Liver (tissue), 9 donors: ENCODE data around the gene RIMBP2. TPM values are rescaled to one million over a fixed set of nuclear protein-coding genes. Genes with fewer than 3 reads are reported as not detected.

Experiments used
- DNase-seq: peaks from one replicate; pipeline ENCODE4 v3.0.0-alpha.2; 2017; ENCODE audit warnings: low spot score
- H3K27ac ChIP-seq, 2 donors: one replicate each; pipeline ENCODE4 v1.7.0; 2013; ENCODE audit warnings: inconsistent platforms in 2 of 2, low read length in 2 of 2, control low read depth in 1 of 2, low read depth in 1 of 2, mild to moderate bottlenecking in 1 of 2
- H3K27me3 ChIP-seq, 4 donors: one replicate each; pipeline versions ENCODE4 v1.6.1 to v1.7.0; 2013; ENCODE audit warnings: low read length in 3 of 4, inconsistent platforms in 1 of 4, mild to moderate bottlenecking in 1 of 4, moderate library complexity in 1 of 4; ENCODE audit not compliant: control insufficient read depth in 4 of 4, insufficient read depth in 4 of 4
- H3K36me3 ChIP-seq, 4 donors: one replicate each; pipeline versions ENCODE4 v1.6.1 to v1.7.0; 2013; ENCODE audit warnings: low read length in 3 of 4, mild to moderate bottlenecking in 3 of 4, low read depth in 1 of 4, moderate library complexity in 1 of 4; ENCODE audit not compliant: control insufficient read depth in 4 of 4, insufficient read depth in 3 of 4
- H3K4me1 ChIP-seq, 4 donors: one replicate each; pipeline versions ENCODE4 v1.6.1 to v1.7.0; 2013; ENCODE audit warnings: low read length in 3 of 4, mild to moderate bottlenecking in 3 of 4, moderate library complexity in 1 of 4; ENCODE audit not compliant: control insufficient read depth in 4 of 4, insufficient read depth in 4 of 4
- H3K4me3 ChIP-seq, 3 donors: one replicate each; pipeline versions ENCODE4 v1.6.1 to v1.7.0; 2013; ENCODE audit warnings: low read length in 3 of 3, control low read depth in 1 of 3, low read depth in 1 of 3, mild to moderate bottlenecking in 1 of 3
- H3K9ac ChIP-seq, 2 donors: one replicate each; pipeline ENCODE4 v1.7.0; 2013; ENCODE audit warnings: low read length in 2 of 2, mild to moderate bottlenecking in 2 of 2, moderate library complexity in 2 of 2, control low read depth in 1 of 2, low read depth in 1 of 2
- H3K9me3 ChIP-seq, 4 donors: one replicate each; pipeline versions ENCODE4 v1.6.1 to v1.7.0; 2013; ENCODE audit warnings: low read length in 3 of 4; ENCODE audit not compliant: control insufficient read depth in 4 of 4
- EGR1 ChIP-seq, 2 donors: IDR thresholded peaks; 2 replicates each; pipeline ENCODE4 v1.6.1; 2016 to 2018; ENCODE audit warnings: antibody characterized with exemption in 2 of 2, low read depth in 2 of 2
- FOXA1 ChIP-seq: IDR thresholded peaks from 2 replicates; pipeline ENCODE4 v1.6.1; 2016; ENCODE audit warnings: antibody characterized with exemption
- FOXA2 ChIP-seq: IDR thresholded peaks from 2 replicates; pipeline ENCODE4 v1.6.1; 2016; ENCODE audit warnings: antibody characterized with exemption
- GABPA ChIP-seq, 2 donors: IDR thresholded peaks in 1 of 2; conservative IDR thresholded peaks in 1 of 2; 2 replicates each; pipeline ENCODE4 v1.6.1; 2016; ENCODE audit warnings: antibody characterized with exemption in 2 of 2, mild to moderate bottlenecking in 1 of 2, moderate library complexity in 1 of 2
- HNF4A ChIP-seq, 2 donors: conservative IDR thresholded peaks; 2 replicates each; pipeline ENCODE4 v1.6.1; 2016; ENCODE audit warnings: antibody characterized with exemption in 2 of 2, mild to moderate bottlenecking in 2 of 2
- HNF4G ChIP-seq: IDR thresholded peaks from 2 replicates; pipeline ENCODE4 v1.6.1; 2016; ENCODE audit warnings: antibody characterized with exemption
- JUND ChIP-seq, 2 donors: IDR thresholded peaks; 2 replicates each; pipeline ENCODE4 v1.6.1; 2016; ENCODE audit warnings: antibody characterized with exemption in 2 of 2
- NR2F2 ChIP-seq: IDR thresholded peaks from 2 replicates; pipeline ENCODE4 v1.6.1; 2016; ENCODE audit warnings: antibody characterized with exemption
- RAD21 ChIP-seq, 2 donors: IDR thresholded peaks; 2 replicates each; pipeline ENCODE4 v1.6.1; 2016; ENCODE audit warnings: antibody characterized with exemption in 2 of 2, mild to moderate bottlenecking in 2 of 2
- REST ChIP-seq: IDR thresholded peaks from 2 replicates; pipeline ENCODE4 v1.6.1; 2016; ENCODE audit warnings: antibody characterized with exemption, mild to moderate bottlenecking
- RXRA ChIP-seq, 2 donors: IDR thresholded peaks; 2 replicates each; pipeline ENCODE4 v1.6.1; 2017 to 2018; ENCODE audit warnings: antibody characterized with exemption in 2 of 2, mild to moderate bottlenecking in 1 of 2
- SP1 ChIP-seq: IDR thresholded peaks from 2 replicates; pipeline ENCODE4 v1.6.1; 2018; ENCODE audit warnings: antibody characterized with exemption, mild to moderate bottlenecking
- TAF1 ChIP-seq: conservative IDR thresholded peaks from 2 replicates; pipeline ENCODE4 v1.6.1; 2016; ENCODE audit warnings: antibody characterized with exemption, mild to moderate bottlenecking
- YY1 ChIP-seq: IDR thresholded peaks from 2 replicates; pipeline ENCODE4 v1.6.1; 2016; ENCODE audit warnings: antibody characterized with exemption, mild to moderate bottlenecking
- ZBTB33 ChIP-seq: IDR thresholded peaks from 2 replicates; pipeline ENCODE4 v1.6.1; 2016; ENCODE audit warnings: antibody characterized with exemption
- WGBS: extraction: QIAGEN DNeasy Blood & Tissue Kit; methylation state at CpG from one replicate; pipeline ENCODE4 v1.1.7; 2013; 5-methylcytosine and 5-hydroxymethylcytosine counted together
- polyA plus RNA-seq, 2 donors: library from polyadenylated mRNA; stranded (reverse) in 1 of 2; unstranded in 1 of 2; fragments of 200-250 nt in 1 of 2; fragments of >200 nt in 1 of 2; fragmentation: Nextera tagmentation in 1 of 2; extraction: Ambion mirVana in 1 of 2; gene quantifications; one replicate each; pipeline versions ENCODE4 v1.2.1 to v1.2.3, GENCODE V29; 2013 to 2015
- total RNA-seq, 2 donors: library from RNA; depleted of rRNA; stranded (reverse); fragments of >200 nt; gene quantifications; one replicate each; pipeline ENCODE4 v1.2.3, GENCODE V29; 2014
- TF ChIP-seq, protein P1 (sequence below): IDR thresholded peaks from 2 replicates; pipeline ENCODE4 v1.6.1; 2016; ENCODE audit warnings: antibody characterized with exemption
- TF ChIP-seq, protein P2 (sequence below): IDR thresholded peaks from 2 replicates; pipeline ENCODE4 v1.6.1; 2016; ENCODE audit warnings: antibody characterized with exemption
- TF ChIP-seq, protein P3 (sequence below): fragments of 150-350 bp; IDR thresholded peaks from 2 replicates; pipeline ENCODE4 v1.5.1; 2017; ENCODE audit warnings: improper control_type of control experiment, low read depth, low read length; ENCODE audit not compliant: missing input control
- donor health status: healthy.
- donor health status: healthy.
- donor health status: healthy.
- donor health status: healthy.
- donor health status: healthy.

The RIMBP2 gene
- total and polyA plus RNA-seq, 4 donors, result 0.01 to 0.17 (median 0.09) TPM; not detected in 1

GRCh38 chr12:130639476-130640424 is 76.3 kb downstream of the RIMBP2 start (continued):
- no peak for TF ChIP-seq RAD21 (IDR thresholded peaks at IDR 0.05)

DNA sequence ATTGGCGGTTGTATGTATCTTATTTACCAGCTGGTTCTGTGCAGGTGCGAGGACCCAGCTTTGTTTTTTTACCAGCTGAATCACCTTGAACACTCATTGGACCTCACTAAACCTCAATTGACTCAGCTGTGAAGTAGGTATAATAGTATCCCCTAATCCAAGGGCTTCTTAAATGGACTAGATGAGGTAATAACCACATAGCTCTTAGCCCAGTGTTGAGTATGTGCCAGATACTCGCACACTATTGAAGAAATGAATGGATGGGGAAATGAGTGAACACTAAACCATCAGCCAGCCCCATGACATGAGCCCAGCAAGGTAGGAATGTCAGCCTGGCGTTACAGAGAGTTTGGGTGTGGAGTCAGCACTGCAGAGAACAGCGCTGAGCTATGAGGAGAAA is 79.7 kb downstream of the RIMBP2 start:
- 79% methylated on average over 5 of the region's 5 CpGs for WGBS
- no peak overlapping the region for H3K9ac ChIP-seq

More for the DNA sequence above, 79.7 kb downstream of the RIMBP2 start:
- peaks cover 0 to under 1% (median 0%) of the 10 kb centered on the region in 4 donors for H3K9me3 ChIP-seq
- DNase-seq, result no peak
- no peak for TF ChIP-seq ZBTB33
- no peak for TF ChIP-seq TAF1
- TF ChIP-seq FOXA1, result no peak
- TF ChIP-seq FOXA2, result no peak
- TF ChIP-seq YY1, result no peak
- TF ChIP-seq, protein P1, sequence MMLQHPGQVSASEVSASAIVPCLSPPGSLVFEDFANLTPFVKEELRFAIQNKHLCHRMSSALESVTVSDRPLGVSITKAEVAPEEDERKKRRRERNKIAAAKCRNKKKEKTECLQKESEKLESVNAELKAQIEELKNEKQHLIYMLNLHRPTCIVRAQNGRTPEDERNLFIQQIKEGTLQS, result no peak
- no peak for TF ChIP-seq RXRA (IDR thresholded peaks at IDR 0.05)
- no peak for TF ChIP-seq SP1
- no peak for TF ChIP-seq JUND (IDR thresholded peaks at IDR 0.05)
- TF ChIP-seq, protein P2, sequence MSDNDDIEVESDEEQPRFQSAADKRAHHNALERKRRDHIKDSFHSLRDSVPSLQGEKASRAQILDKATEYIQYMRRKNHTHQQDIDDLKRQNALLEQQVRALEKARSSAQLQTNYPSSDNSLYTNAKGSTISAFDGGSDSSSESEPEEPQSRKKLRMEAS, result no peak
- no peak for TF ChIP-seq EGR1 (IDR thresholded peaks at IDR 0.05; ENCODE audit: low read depth in 2 of 2)
- TF ChIP-seq, protein P3, sequence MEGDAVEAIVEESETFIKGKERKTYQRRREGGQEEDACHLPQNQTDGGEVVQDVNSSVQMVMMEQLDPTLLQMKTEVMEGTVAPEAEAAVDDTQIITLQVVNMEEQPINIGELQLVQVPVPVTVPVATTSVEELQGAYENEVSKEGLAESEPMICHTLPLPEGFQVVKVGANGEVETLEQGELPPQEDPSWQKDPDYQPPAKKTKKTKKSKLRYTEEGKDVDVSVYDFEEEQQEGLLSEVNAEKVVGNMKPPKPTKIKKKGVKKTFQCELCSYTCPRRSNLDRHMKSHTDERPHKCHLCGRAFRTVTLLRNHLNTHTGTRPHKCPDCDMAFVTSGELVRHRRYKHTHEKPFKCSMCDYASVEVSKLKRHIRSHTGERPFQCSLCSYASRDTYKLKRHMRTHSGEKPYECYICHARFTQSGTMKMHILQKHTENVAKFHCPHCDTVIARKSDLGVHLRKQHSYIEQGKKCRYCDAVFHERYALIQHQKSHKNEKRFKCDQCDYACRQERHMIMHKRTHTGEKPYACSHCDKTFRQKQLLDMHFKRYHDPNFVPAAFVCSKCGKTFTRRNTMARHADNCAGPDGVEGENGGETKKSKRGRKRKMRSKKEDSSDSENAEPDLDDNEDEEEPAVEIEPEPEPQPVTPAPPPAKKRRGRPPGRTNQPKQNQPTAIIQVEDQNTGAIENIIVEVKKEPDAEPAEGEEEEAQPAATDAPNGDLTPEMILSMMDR, result no peak
- TF ChIP-seq HNF4A (conservative IDR thresholded peaks at IDR 0.05), result no peak
- no peak for TF ChIP-seq RAD21 (IDR thresholded peaks at IDR 0.05)
- no peak for TF ChIP-seq REST
- no peak for TF ChIP-seq GABPA (IDR thresholded peaks at IDR 0.05 in 1 of 2, conservative IDR thresholded peaks at IDR 0.05 in 1 of 2)
- TF ChIP-seq HNF4G, result no peak
- no peak for TF ChIP-seq NR2F2
- H3K4me1 ChIP-seq, result no peaks in the 10 kb centered on the region
- peaks cover 0 to 6% (median 0%) of the 10 kb centered on the region in 4 donors for H3K27me3 ChIP-seq
- H3K27ac ChIP-seq, result no peak overlapping the region
- no peaks in the 10 kb centered on the region for H3K36me3 ChIP-seq
- no peak overlapping the region for H3K4me3 ChIP-seq
